H1 (cell line): ENCODE data around the gene TANC1.

Experiments
- ASH2L ChIP-seq: fragments of 200-600, 300-600 bp; sonication (generic); IDR thresholded peaks from one replicate; pipeline ENCODE4 v1.7.1; 2017; ENCODE audit warnings: low read length
- BRCA1 ChIP-seq: IDR thresholded peaks from 2 replicates; pipeline ENCODE4 v1.6.1; 2012; ENCODE audit warnings: low read depth, low read length, improper control_type of control experiment
- CEBPB ChIP-seq: IDR thresholded peaks from 2 replicates; pipeline ENCODE4 v1.6.1; 2012; ENCODE audit warnings: low read depth, low read length
- CREB1 ChIP-seq: IDR thresholded peaks from 2 replicates; pipeline ENCODE4 v1.6.1; 2012; ENCODE audit warnings: inconsistent platforms
- EZH2 ChIP-seq: fragments of 200-600 bp; sonication (generic); IDR thresholded peaks from 2 replicates; pipeline ENCODE4 v1.7.1; 2012; ENCODE audit warnings: low read depth, mild to moderate bottlenecking, moderate library complexity, low read length, inconsistent platforms; ENCODE audit not compliant: severe bottlenecking
- HDAC2 ChIP-seq, 2 experiments: fragments of 300-600 bp in 1 of 2; sonication (generic) in 1 of 2; IDR thresholded peaks; 2 replicates each; pipeline ENCODE4 v1.6.1; 2011 to 2012; ENCODE audit warnings: low read depth in 2 of 2, low read length in 2 of 2, mild to moderate bottlenecking in 2 of 2, moderate library complexity in 2 of 2, borderline replicate concordance in 1 of 2, inconsistent platforms in 1 of 2
- MAFK ChIP-seq: IDR thresholded peaks from 2 replicates; pipeline ENCODE4 v1.6.1; 2012; ENCODE audit warnings: low read depth, mild to moderate bottlenecking, improper control_type of control experiment, low read length
- NRF1 ChIP-seq: IDR thresholded peaks from 2 replicates; pipeline ENCODE4 v1.6.1; 2011; ENCODE audit warnings: mild to moderate bottlenecking, low read depth, low read length, improper control_type of control experiment
- POLR2A ChIP-seq, 2 experiments: IDR thresholded peaks; 1 replicate in 1 of 2; 2 replicates in 1 of 2; pipeline ENCODE4 v1.6.1; 2011; ENCODE audit warnings: low read depth in 2 of 2, low read length in 2 of 2, mild to moderate bottlenecking in 2 of 2; ENCODE audit errors: control extremely low read depth in 1 of 2
- POLR2AphosphoS5 ChIP-seq: IDR thresholded peaks from 2 replicates; pipeline ENCODE4 v1.6.1; 2011; ENCODE audit warnings: low read depth, low read length
- RXRA ChIP-seq: IDR thresholded peaks from 2 replicates; pipeline ENCODE4 v1.6.1; 2011; ENCODE audit warnings: low read depth, mild to moderate bottlenecking, low read length, moderate library complexity; ENCODE audit not compliant: insufficient read depth
- TF ChIP-seq, protein P1 (sequence below), 3 experiments: IDR thresholded peaks; 1 replicate in 2 of 3; 2 replicates in 1 of 3; pipeline versions ENCODE4 v1.5.1 to v1.6.1; 2011; ENCODE audit warnings: low read length in 3 of 3, mild to moderate bottlenecking in 3 of 3, inconsistent platforms in 2 of 3, low read depth in 1 of 3, moderate library complexity in 1 of 3; ENCODE audit not compliant: insufficient read depth in 1 of 3; ENCODE audit errors: control extremely low read depth in 1 of 3
- TF ChIP-seq, protein P2 (sequence below): IDR thresholded peaks from 2 replicates; pipeline ENCODE4 v1.6.1; 2011; ENCODE audit warnings: low read depth, mild to moderate bottlenecking, low read length; ENCODE audit not compliant: insufficient read depth
- TF ChIP-seq, protein P3 (sequence below): IDR thresholded peaks from 2 replicates; pipeline ENCODE4 v1.6.1; 2012; ENCODE audit warnings: inconsistent platforms

DNA sequence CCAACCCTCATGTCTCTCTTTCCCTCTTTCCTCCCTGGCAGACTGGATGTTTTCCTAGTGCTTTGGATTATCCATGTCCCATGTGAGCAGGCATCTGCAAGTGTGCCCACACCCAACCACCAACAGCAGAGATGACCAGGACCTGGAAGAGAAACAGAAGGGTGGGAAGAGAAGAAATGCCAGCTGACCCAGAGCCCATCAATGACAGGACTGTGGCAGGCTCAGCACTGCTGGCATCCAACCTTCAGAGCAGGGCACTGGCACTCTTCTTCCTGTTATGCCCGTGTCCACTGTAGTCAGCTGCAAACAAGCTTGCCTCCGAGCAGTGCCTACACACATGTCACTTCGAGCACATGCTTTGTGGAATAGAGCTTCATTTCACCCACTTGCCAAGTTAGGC, 121.1 kb downstream of the TANC1 start:
- TF ChIP-seq, protein P1, sequence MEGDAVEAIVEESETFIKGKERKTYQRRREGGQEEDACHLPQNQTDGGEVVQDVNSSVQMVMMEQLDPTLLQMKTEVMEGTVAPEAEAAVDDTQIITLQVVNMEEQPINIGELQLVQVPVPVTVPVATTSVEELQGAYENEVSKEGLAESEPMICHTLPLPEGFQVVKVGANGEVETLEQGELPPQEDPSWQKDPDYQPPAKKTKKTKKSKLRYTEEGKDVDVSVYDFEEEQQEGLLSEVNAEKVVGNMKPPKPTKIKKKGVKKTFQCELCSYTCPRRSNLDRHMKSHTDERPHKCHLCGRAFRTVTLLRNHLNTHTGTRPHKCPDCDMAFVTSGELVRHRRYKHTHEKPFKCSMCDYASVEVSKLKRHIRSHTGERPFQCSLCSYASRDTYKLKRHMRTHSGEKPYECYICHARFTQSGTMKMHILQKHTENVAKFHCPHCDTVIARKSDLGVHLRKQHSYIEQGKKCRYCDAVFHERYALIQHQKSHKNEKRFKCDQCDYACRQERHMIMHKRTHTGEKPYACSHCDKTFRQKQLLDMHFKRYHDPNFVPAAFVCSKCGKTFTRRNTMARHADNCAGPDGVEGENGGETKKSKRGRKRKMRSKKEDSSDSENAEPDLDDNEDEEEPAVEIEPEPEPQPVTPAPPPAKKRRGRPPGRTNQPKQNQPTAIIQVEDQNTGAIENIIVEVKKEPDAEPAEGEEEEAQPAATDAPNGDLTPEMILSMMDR (IDR thresholded peaks at IDR 0.05; ENCODE audit: control extremely low read depth in 1 of 3, insufficient read depth in 1 of 3, low read depth in 1 of 3, low read length in 3 of 3) = no peak
- TF ChIP-seq HDAC2 (IDR thresholded peaks at IDR 0.05; ENCODE audit: borderline replicate concordance in 1 of 2, low read depth in 2 of 2, low read length in 2 of 2) = no peak
- no peak for TF ChIP-seq CREB1
- no peak for TF ChIP-seq BRCA1
- TF ChIP-seq ASH2L = no peak
- TF ChIP-seq POLR2A (IDR thresholded peaks at IDR 0.05; ENCODE audit: control extremely low read depth in 1 of 2, low read depth in 2 of 2, low read length in 2 of 2) = no peak
- TF ChIP-seq, protein P2, sequence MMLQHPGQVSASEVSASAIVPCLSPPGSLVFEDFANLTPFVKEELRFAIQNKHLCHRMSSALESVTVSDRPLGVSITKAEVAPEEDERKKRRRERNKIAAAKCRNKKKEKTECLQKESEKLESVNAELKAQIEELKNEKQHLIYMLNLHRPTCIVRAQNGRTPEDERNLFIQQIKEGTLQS = no peak
- no peak for TF ChIP-seq EZH2
- TF ChIP-seq MAFK = no peak
- TF ChIP-seq, protein P3, sequence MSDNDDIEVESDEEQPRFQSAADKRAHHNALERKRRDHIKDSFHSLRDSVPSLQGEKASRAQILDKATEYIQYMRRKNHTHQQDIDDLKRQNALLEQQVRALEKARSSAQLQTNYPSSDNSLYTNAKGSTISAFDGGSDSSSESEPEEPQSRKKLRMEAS = no peak
- no peak for TF ChIP-seq POLR2AphosphoS5
- TF ChIP-seq RXRA = no peak
- TF ChIP-seq CEBPB = no peak
- no peak for TF ChIP-seq NRF1
